ENCODE measurements around the gene IQUB. TPM values are rescaled to one million over a fixed set of nuclear protein-coding genes. Genes with fewer than 3 reads are reported as not detected.
A peak's percentile ranks its signal among the peaks of the same experiment; 100 is the strongest.

Gene IQUB
- under 1 TPM; 0.41 to 0.81 (median 0.52) TPM for total RNA-seq
- under 1 TPM; 0.15 to 0.59 TPM for polyA plus RNA-seq

- DNase-seq (peak; percentile 98 to 100 (median 99)), ATAC-seq (peak; percentile 90 to 97 (median 92)), FAIRE-seq (no peak)
- H3K27ac ChIP-seq = peak within 1 kb of the TSS; percentile 54 to 81 (median 73)
- intact Hi-C loops (cut with DNase I) = no loop called here
- no peaks in the 10 kb centered on the region for H3K36me3 ChIP-seq
- WGBS, 2 donors = 0 to 1% methylated on average over 54 of the region's 54 CpGs
- H3K4me3 ChIP-seq = peak within 1 kb of the TSS; percentile 35 to 55 (median 46)
- H3K4me1 ChIP-seq = peaks cover 0 to 11% (median 6%) of the 10 kb centered on the region in 3 donors
- TF ChIP-seq CTCF (IDR thresholded peaks at IDR 0.05) = no peak
- no peaks in the 10 kb centered on the region for H3K27me3 ChIP-seq
- H3K9me3 ChIP-seq = no peaks in the 10 kb centered on the region
Measured at GRCh38 chr7:123534383-123535260, at the start of gene IQUB. IQUB (minus strand) TSS chr7:123534595; CDS start chr7:123512340, 22,255 bp downstream.

- H3K4me3 ChIP-seq = no peak overlapping the region
- ATAC-seq (no peak), DNase-seq (no peak), FAIRE-seq (no peak)
- no peaks in the 10 kb centered on the region for H3K36me3 ChIP-seq
- H3K27me3 ChIP-seq = no peaks in the 10 kb centered on the region
- H3K4me1 ChIP-seq = no peaks in the 10 kb centered on the region
- H3K9me3 ChIP-seq = no peaks in the 10 kb centered on the region
- intact Hi-C loops (cut with DNase I) = no loop called here
- 75 to 91% methylated on average over 4 of the region's 4 CpGs for WGBS, 2 donors
- TF ChIP-seq CTCF (IDR thresholded peaks at IDR 0.05) = no peak
- H3K27ac ChIP-seq = no peak overlapping the region
Measured at GRCh38 chr7:123583821-123584220, 49.4 kb upstream of the IQUB start.

GRCh38 chr7:123581162-123581459 is 46.7 kb upstream of the IQUB start:
- 9 to 16% methylated on average over 2 of the region's 2 CpGs for WGBS, 2 donors
- intact Hi-C loops (cut with DNase I) = no loop called here
- DNase-seq (no peak), FAIRE-seq (no peak), ATAC-seq (peak in 1 of 4 donors; percentile 18)
- Histone ChIP-seq H3K9me3 (no peaks in the 10 kb centered on the region), H3K4me1 (no peaks in the 10 kb centered on the region), H3K4me3 (no peak overlapping the region), H3K27ac (no peak overlapping the region), H3K36me3 (no peaks in the 10 kb centered on the region), H3K27me3 (no peaks in the 10 kb centered on the region)
- peak in 1 of 4 donors; percentile 2 for TF ChIP-seq CTCF (IDR thresholded peaks at IDR 0.05)

GRCh38 chr7:123580406-123581161 is 46.2 kb upstream of the IQUB start:
- Histone ChIP-seq H3K9me3 (no peaks in the 10 kb centered on the region), H3K27ac (no peak overlapping the region), H3K36me3 (no peaks in the 10 kb centered on the region), H3K4me3 (no peak overlapping the region), H3K4me1 (no peaks in the 10 kb centered on the region), H3K27me3 (no peaks in the 10 kb centered on the region)
- ATAC-seq = peak in 3 of 4 donors; percentile 75 to 85 (median 76)
- no peak for FAIRE-seq
- peak in 3 of 4 donors; percentile 34 to 36 (median 35) for TF ChIP-seq CTCF (IDR thresholded peaks at IDR 0.05)
- WGBS, 2 donors = 16 to 23% methylated on average over 8 of the region's 8 CpGs
- DNase-seq = peak in 1 of 6 donors; percentile 25
- intact Hi-C loops (cut with DNase I) = no loop called here

Measured in pancreas (tissue), 10 donors.